Measurements from ENCODE around the gene ONECUT3. TPM values are rescaled to one million over a fixed set of nuclear protein-coding genes. Genes with fewer than 3 reads are reported as not detected.

ONECUT3 gene
- total and polyA plus RNA-seq, 9 donors: 0.01 to 0.05 (median 0.03) TPM; not detected in 3

GRCh38 chr19:1748115-1748872, 5.0 kb upstream of the ONECUT3 start:
- Histone ChIP-seq H3K27ac (ENCODE audit: low read length) (no peak overlapping the region), H3K36me3 (ENCODE audit: control insufficient read depth, insufficient read depth, low read length) (no peaks in the 10 kb centered on the region), H3K27me3 (ENCODE audit: control insufficient read depth, insufficient read depth, low read length) (peaks cover 93% of the 10 kb centered on the region), H3K4me1 (ENCODE audit: control insufficient read depth, insufficient read depth, low read length) (peaks cover 9% of the 10 kb centered on the region), H3K9me3 (replicated peaks; ENCODE audit: control insufficient read depth, low read depth, low read length) (no peaks in the 10 kb centered on the region), H3K4me3 (ENCODE audit: low read length) (no peak overlapping the region)
- WGBS (ENCODE audit: insufficient coverage): under 1% methylated on average over 53 of the region's 61 CpGs
- DNase-seq: no peak

GRCh38 chr19:1748873-1749341, 4.4 kb upstream of the ONECUT3 start:
- Histone ChIP-seq H3K27ac (ENCODE audit: low read length) (no peak overlapping the region), H3K4me3 (ENCODE audit: low read length) (no peak overlapping the region), H3K9me3 (replicated peaks; ENCODE audit: control insufficient read depth, low read depth, low read length) (no peaks in the 10 kb centered on the region), H3K36me3 (ENCODE audit: control insufficient read depth, insufficient read depth, low read length) (no peaks in the 10 kb centered on the region), H3K4me1 (ENCODE audit: control insufficient read depth, insufficient read depth, low read length) (peaks cover 9% of the 10 kb centered on the region), H3K27me3 (ENCODE audit: control insufficient read depth, insufficient read depth, low read length) (peaks cover 89% of the 10 kb centered on the region)
- under 1% methylated on average over 45 of the region's 45 CpGs for WGBS (ENCODE audit: insufficient coverage)
- DNase-seq: no peak

DNA sequence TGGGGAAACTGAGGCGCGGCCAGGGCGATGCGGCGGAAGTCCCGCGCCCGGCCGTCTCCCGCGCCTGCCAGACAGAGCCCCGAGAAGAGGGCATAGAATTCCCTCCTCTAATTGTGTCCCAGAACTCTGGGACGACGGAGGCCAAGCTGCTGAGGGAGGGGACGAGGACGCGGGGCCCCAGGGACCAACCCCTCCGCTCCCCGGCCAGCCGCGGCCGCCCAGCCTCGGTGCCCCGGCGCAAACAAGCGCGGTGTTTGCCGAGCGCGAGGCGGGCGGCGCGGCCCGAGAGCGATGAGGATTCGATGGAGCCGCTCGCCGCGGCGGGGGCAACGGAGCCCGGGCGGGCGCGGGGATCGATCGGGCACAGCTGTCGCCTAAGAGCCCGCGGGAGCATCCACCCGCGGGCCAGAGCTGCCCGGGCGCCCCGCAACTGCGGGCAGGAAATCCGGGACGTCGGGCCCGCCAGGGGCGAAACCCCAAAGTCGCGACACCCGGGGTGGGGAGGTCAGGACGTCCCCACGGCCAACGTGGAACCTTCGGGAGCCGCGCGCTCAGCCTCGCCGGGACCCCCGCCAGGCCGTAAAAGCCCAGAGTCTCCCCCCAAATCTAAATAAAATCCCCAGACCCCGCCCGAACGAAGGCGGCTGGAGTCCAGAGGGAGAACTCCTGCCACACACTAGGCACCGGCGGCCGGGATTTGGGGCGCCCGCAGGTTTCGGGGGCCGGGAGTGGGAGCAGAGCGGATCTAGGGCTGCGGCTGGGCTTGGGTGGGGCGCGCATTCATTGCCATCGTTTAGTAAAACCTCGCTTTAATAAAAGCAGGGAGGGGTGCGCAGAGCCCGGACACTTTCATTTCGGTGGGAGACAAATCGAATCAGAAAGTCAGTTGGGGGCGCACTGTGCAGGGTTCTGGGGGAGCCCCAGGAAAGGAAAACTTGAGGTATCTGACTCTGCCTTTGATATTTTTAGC, 3.6 kb upstream of the ONECUT3 start:
- no peaks in the 10 kb centered on the region for H3K36me3 ChIP-seq (ENCODE audit: control insufficient read depth, insufficient read depth, low read length)
- no peaks in the 10 kb centered on the region for H3K9me3 ChIP-seq (replicated peaks; ENCODE audit: control insufficient read depth, low read depth, low read length)
- no peak overlapping the region for H3K27ac ChIP-seq (ENCODE audit: low read length)
- peaks cover 9% of the 10 kb centered on the region for H3K4me1 ChIP-seq (ENCODE audit: control insufficient read depth, insufficient read depth, low read length)
- 1% methylated on average over 97 of the region's 99 CpGs for WGBS (ENCODE audit: insufficient coverage)
- H3K4me3 ChIP-seq (ENCODE audit: low read length): no peak overlapping the region
- H3K27me3 ChIP-seq (ENCODE audit: control insufficient read depth, insufficient read depth, low read length): peaks cover 85% of the 10 kb centered on the region
- DNase-seq: no peak

DNA sequence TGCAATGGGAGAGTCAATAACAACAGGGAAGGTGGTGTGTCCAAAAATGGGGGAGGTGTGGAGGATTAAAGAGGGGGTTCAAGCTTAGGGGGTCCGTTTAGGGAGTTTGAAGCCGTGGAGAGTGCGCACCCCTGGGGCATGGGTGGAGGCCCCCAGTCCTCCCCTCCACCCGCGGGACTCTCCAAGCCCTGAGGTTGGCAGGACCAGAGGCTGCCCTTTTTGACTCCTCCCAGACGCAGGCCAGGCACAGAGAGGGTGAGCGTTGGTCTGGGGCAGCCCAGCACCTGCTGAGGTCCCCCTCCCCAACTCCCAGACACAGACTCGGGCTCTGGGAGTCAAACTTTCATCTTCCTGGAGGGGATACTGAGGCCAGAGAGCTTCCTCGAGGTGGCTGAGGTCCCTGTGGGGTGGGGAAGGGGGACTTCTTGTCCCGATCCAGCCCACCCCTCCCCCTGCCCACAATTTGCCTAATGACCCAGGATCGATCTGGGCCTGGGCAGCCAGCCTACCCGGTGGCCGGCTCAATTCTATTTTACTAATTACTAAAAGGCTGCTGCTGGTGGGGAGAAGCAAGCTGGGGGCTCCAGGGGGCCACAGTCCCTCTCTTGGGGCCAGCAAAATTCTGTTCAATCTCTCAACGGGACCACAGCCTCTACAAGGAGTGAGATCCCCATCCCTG, 2.8 kb upstream of the ONECUT3 start:
- WGBS (ENCODE audit: insufficient coverage): 0% methylated on average over 2 of the region's 14 CpGs
- no peak overlapping the region for H3K27ac ChIP-seq (ENCODE audit: low read length)
- H3K4me3 ChIP-seq (ENCODE audit: low read length): no peak overlapping the region
- H3K27me3 ChIP-seq (ENCODE audit: control insufficient read depth, insufficient read depth, low read length): peaks cover 85% of the 10 kb centered on the region
- DNase-seq: no peak
- peaks cover 12% of the 10 kb centered on the region for H3K4me1 ChIP-seq (ENCODE audit: control insufficient read depth, insufficient read depth, low read length)
- H3K36me3 ChIP-seq (ENCODE audit: control insufficient read depth, insufficient read depth, low read length): no peaks in the 10 kb centered on the region
- no peaks in the 10 kb centered on the region for H3K9me3 ChIP-seq (replicated peaks; ENCODE audit: control insufficient read depth, low read depth, low read length)

- Histone ChIP-seq H3K27ac (ENCODE audit: low read length) (no peak overlapping the region), H3K4me1 (ENCODE audit: control insufficient read depth, insufficient read depth, low read length) (peaks cover 12% of the 10 kb centered on the region), H3K36me3 (ENCODE audit: control insufficient read depth, insufficient read depth, low read length) (no peaks in the 10 kb centered on the region), H3K4me3 (ENCODE audit: low read length) (no peak overlapping the region), H3K9me3 (replicated peaks; ENCODE audit: control insufficient read depth, low read depth, low read length) (no peaks in the 10 kb centered on the region), H3K27me3 (ENCODE audit: control insufficient read depth, insufficient read depth, low read length) (peaks cover 88% of the 10 kb centered on the region)
- 17% methylated on average over 2 of the region's 16 CpGs for WGBS (ENCODE audit: insufficient coverage)
- no peak for DNase-seq
These were observed 1.8 kb upstream of the ONECUT3 start for GRCh38 chr19:1751367-1752008.

DNA sequence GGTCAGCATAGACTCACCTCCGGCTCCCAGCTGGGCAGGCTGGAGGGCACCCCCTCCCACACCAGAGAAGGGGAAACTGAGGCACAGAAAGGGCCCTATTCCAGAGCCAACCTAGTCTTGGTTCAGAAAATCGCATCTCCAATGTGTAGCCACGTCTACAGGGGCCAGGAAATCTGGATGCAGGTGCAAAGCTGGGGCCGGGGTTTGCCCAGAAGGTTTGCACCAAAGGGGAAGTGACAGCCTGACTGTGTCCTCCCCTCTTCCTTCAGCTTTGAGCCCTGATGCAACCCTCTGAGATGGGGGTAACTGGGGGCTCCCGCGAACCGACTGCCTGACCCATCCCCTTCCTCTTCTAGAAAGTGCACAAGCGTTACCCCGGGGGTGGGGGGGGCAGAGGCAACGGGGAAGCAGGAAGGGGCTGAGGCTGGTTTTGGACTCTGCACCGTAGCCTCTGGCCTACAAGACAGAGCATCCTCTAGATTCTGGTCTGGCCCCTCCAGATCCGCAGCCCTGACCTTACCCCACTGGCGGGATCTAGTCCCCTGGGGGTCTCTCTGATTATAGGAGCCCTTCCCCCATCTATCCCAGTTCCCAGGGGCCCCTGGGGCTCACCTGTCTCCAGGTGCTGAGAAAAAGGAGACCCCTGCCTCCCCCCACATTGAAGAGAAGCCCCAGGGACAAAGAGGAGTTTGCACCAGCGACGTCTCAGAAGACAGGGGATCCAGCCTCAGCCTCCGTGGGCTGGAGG, 1.1 kb upstream of the ONECUT3 start:
- peaks cover 12% of the 10 kb centered on the region for H3K4me1 ChIP-seq (ENCODE audit: control insufficient read depth, insufficient read depth, low read length)
- H3K27me3 ChIP-seq (ENCODE audit: control insufficient read depth, insufficient read depth, low read length): peaks cover 88% of the 10 kb centered on the region
- H3K36me3 ChIP-seq (ENCODE audit: control insufficient read depth, insufficient read depth, low read length): no peaks in the 10 kb centered on the region
- no peak overlapping the region for H3K4me3 ChIP-seq (ENCODE audit: low read length)
- H3K9me3 ChIP-seq (replicated peaks; ENCODE audit: control insufficient read depth, low read depth, low read length): no peaks in the 10 kb centered on the region
- DNase-seq: no peak
- H3K27ac ChIP-seq (ENCODE audit: low read length): no peak overlapping the region
- 0% methylated on average over 9 of the region's 16 CpGs for WGBS (ENCODE audit: insufficient coverage)

GRCh38 chr19:1754018-1754635, 821 bp downstream of the ONECUT3 start:
- Histone ChIP-seq H3K36me3 (ENCODE audit: control insufficient read depth, insufficient read depth, low read length) (no peaks in the 10 kb centered on the region), H3K4me3 (ENCODE audit: low read length) (no peak overlapping the region), H3K4me1 (ENCODE audit: control insufficient read depth, insufficient read depth, low read length) (peaks cover 9% of the 10 kb centered on the region), H3K27ac (ENCODE audit: low read length) (no peak overlapping the region), H3K27me3 (ENCODE audit: control insufficient read depth, insufficient read depth, low read length) (peaks cover 87% of the 10 kb centered on the region), H3K9me3 (replicated peaks; ENCODE audit: control insufficient read depth, low read depth, low read length) (no peaks in the 10 kb centered on the region)
- WGBS (ENCODE audit: insufficient coverage): under 1% methylated on average over 105 of the region's 105 CpGs
- no peak for DNase-seq

GRCh38 chr19:1754636-1755466, 1.5 kb downstream of the ONECUT3 start:
- WGBS (ENCODE audit: insufficient coverage): under 1% methylated on average over 75 of the region's 80 CpGs

More at GRCh38 chr19:1754636-1755466, 1.5 kb downstream of the ONECUT3 start:
- Histone ChIP-seq H3K4me1 (ENCODE audit: control insufficient read depth, insufficient read depth, low read length) (peaks cover 6% of the 10 kb centered on the region), H3K4me3 (ENCODE audit: low read length) (no peak overlapping the region), H3K27me3 (ENCODE audit: control insufficient read depth, insufficient read depth, low read length) (peaks cover 87% of the 10 kb centered on the region), H3K27ac (ENCODE audit: low read length) (no peak overlapping the region), H3K9me3 (replicated peaks; ENCODE audit: control insufficient read depth, low read depth, low read length) (no peaks in the 10 kb centered on the region), H3K36me3 (ENCODE audit: control insufficient read depth, insufficient read depth, low read length) (no peaks in the 10 kb centered on the region)
- DNase-seq: no peak
